ENCODE data around the gene AGA.

DNA sequence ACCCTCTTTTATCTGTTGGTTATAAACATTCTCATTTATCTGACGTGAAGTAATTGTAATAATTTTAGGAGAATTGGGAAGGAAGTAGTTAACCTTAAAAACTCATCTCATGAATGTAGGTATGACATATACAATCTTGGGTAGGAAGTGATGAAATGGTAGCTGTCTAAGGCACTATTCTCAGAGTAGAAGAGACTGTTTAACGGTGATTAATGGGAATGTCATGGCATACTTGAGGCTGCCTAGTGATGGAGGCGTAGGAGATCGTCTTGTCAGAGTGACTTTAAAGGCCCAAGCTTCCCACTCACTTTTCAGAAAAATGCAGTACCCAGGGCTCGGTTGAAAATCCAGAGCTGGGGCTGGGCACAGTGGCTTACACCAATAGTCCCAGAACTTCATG is 19.4 kb upstream of the AGA start:
- TF ChIP-seq, protein P1, sequence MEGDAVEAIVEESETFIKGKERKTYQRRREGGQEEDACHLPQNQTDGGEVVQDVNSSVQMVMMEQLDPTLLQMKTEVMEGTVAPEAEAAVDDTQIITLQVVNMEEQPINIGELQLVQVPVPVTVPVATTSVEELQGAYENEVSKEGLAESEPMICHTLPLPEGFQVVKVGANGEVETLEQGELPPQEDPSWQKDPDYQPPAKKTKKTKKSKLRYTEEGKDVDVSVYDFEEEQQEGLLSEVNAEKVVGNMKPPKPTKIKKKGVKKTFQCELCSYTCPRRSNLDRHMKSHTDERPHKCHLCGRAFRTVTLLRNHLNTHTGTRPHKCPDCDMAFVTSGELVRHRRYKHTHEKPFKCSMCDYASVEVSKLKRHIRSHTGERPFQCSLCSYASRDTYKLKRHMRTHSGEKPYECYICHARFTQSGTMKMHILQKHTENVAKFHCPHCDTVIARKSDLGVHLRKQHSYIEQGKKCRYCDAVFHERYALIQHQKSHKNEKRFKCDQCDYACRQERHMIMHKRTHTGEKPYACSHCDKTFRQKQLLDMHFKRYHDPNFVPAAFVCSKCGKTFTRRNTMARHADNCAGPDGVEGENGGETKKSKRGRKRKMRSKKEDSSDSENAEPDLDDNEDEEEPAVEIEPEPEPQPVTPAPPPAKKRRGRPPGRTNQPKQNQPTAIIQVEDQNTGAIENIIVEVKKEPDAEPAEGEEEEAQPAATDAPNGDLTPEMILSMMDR (IDR thresholded peaks at IDR 0.05; ENCODE audit: insufficient read depth, low read length, poor library complexity, severe bottlenecking) = no peak
- TF ChIP-seq EZH2phosphoT487 (conservative IDR thresholded peaks at IDR 0.05; ENCODE audit: low read length) = no peak
